K562 (cell line): ENCODE results near the gene KLF1. TPM values are rescaled to one million over a fixed set of nuclear protein-coding genes. Genes with fewer than 3 reads are reported as not detected.

Source experiments
- KDM5B ChIP-seq: fragments of 200-600 bp; sonication (generic); IDR thresholded peaks from 2 replicates; pipeline ENCODE4 v1.6.1; 2012; ENCODE audit warnings: low read depth, mild to moderate bottlenecking, moderate library complexity, low read length, control low read depth, inconsistent platforms; ENCODE audit not compliant: insufficient replicate concordance
- PHF20 ChIP-seq: fragments of 450-650 bp; IDR thresholded peaks from 2 replicates; pipeline ENCODE4 v1.6.1; 2018; ENCODE audit not compliant: partially characterized antibody
- SNAPC5 ChIP-seq: fragments of 250-450 bp; sonication (Bioruptor Pico); IDR thresholded peaks from 2 replicates; pipeline ENCODE4 v1.8.0; 2021; ENCODE audit warnings: moderate library complexity, mild to moderate bottlenecking, inconsistent platforms
- STAG1 ChIP-seq: sonication (generic); formaldehyde crosslinking; IDR thresholded peaks from 2 replicates; pipeline ENCODE4 v1.5.0; 2020; ENCODE audit warnings: missing genetic modification reagents, borderline replicate concordance
- ZBTB40 ChIP-seq, 2 experiments: fragments of 450-650 bp in 1 of 2; sonication (generic) in 1 of 2; formaldehyde crosslinking in 1 of 2; IDR thresholded peaks; 2 replicates each; pipeline versions ENCODE4 v1.7.1 to v1.9.0; 2016 to 2022; ENCODE audit warnings: inconsistent platforms in 1 of 2, mild to moderate bottlenecking in 1 of 2, missing genetic modification reagents in 1 of 2
- ZFPM2 ChIP-seq: fragments of 250-450 bp; sonication (Bioruptor Pico); IDR thresholded peaks from 2 replicates; pipeline ENCODE4 v1.5.1; 2022; ENCODE audit warnings: mild to moderate bottlenecking
- polyA plus RNA-seq, 8 experiments: library from polyadenylated mRNA; depleted of rRNA in 4 of 8; stranded (reverse) in 5 of 8; unstranded in 3 of 8; fragments of >200 nt; fragmentation: Nextera tagmentation in 2 of 8; fragmentation: Illumina TruSeq in 1 of 8; extraction: Ambion mirVana in 2 of 8; extraction: Trizol in 1 of 8; gene quantifications; 2 replicates each; pipeline versions ENCODE4 v1.2.1 to v1.2.3, GENCODE V29; 2011 to 2014; ENCODE audit warnings: inconsistent platforms in 1 of 8, missing spikeins in 1 of 8
- total RNA-seq, 7 experiments: library from RNA; depleted of rRNA in 6 of 7; stranded (reverse); fragments of >200 nt in 6 of 7; fragmentation: Illumina TruSeq in 2 of 7; extraction: Trizol in 2 of 7; gene quantifications; 2 replicates each; pipeline versions ENCODE4 v1.2.1 to v1.2.3, GENCODE V29; 2011 to 2021; ENCODE audit warnings: low replicate concordance in 1 of 7
- TF ChIP-seq, protein P1 (sequence below), 2 experiments: fragments of 450-650 bp; IDR thresholded peaks; 2 replicates each; pipeline ENCODE4 v1.6.1; 2016; ENCODE audit warnings: mild to moderate bottlenecking in 2 of 2, borderline replicate concordance in 1 of 2, low read depth in 1 of 2, moderate library complexity in 1 of 2

The KLF1 gene
- total and polyA plus RNA-seq, 9 of the 15 experiments (the other 6 are each of a cell fraction or from before 2014, with no cell fraction given) = 8.4 to 163 (median 47.3) TPM

DNA sequence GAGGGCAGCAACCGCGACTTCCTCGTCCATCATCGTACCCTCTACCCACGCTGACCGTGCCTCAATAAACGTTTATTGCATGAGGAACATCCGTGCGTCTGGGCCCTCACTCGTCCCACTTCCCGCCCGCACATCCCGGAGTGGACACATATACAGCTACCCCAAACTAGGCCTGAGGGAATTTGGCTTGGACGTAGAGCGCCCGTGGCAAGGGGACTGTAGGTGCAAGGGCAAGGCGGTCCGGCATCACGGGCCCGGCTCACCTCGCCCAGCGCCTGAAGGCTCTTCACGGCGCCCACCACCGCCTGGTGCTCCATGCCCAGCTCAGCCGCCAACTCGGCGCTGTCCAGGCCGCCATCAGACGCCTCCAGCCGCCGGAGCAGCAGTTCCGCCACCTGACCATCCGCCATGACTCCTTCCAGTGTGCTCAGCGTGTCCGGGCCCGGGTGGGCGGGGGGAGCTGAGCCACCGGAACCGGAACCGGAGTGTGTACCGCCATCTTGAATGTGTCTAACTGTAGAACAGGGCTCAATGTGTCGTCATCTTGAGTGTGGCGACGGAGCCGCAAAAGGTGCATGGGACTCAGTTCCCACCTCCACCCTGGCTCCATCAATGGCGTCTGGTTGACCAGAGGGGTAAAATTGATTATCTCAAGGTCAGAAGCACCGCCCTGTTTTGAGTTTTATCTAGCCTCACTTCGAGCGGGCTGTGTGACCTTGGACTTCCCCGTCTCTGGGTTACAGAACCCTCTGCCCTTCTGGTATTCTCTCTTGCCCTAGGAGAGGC lies 46.5 kb upstream of the KLF1 start, which contains the start of gene FARSA (continued):
- TF ChIP-seq ZBTB40 (IDR thresholded peaks at IDR 0.05) = peak; percentile 97
- no peak for TF ChIP-seq ZBTB40 (CRISPR knock-in tag; IDR thresholded peaks at IDR 0.05)
- no peak for TF ChIP-seq ZFPM2 (CRISPR knock-in tag)
- TF ChIP-seq STAG1 (CRISPR knock-in tag) = no peak
- TF ChIP-seq SNAPC5 (CRISPR knock-in tag) = no peak
- peak; percentile 89 for TF ChIP-seq KDM5B
- peak; percentile 64 for TF ChIP-seq PHF20
- TF ChIP-seq, protein P1, sequence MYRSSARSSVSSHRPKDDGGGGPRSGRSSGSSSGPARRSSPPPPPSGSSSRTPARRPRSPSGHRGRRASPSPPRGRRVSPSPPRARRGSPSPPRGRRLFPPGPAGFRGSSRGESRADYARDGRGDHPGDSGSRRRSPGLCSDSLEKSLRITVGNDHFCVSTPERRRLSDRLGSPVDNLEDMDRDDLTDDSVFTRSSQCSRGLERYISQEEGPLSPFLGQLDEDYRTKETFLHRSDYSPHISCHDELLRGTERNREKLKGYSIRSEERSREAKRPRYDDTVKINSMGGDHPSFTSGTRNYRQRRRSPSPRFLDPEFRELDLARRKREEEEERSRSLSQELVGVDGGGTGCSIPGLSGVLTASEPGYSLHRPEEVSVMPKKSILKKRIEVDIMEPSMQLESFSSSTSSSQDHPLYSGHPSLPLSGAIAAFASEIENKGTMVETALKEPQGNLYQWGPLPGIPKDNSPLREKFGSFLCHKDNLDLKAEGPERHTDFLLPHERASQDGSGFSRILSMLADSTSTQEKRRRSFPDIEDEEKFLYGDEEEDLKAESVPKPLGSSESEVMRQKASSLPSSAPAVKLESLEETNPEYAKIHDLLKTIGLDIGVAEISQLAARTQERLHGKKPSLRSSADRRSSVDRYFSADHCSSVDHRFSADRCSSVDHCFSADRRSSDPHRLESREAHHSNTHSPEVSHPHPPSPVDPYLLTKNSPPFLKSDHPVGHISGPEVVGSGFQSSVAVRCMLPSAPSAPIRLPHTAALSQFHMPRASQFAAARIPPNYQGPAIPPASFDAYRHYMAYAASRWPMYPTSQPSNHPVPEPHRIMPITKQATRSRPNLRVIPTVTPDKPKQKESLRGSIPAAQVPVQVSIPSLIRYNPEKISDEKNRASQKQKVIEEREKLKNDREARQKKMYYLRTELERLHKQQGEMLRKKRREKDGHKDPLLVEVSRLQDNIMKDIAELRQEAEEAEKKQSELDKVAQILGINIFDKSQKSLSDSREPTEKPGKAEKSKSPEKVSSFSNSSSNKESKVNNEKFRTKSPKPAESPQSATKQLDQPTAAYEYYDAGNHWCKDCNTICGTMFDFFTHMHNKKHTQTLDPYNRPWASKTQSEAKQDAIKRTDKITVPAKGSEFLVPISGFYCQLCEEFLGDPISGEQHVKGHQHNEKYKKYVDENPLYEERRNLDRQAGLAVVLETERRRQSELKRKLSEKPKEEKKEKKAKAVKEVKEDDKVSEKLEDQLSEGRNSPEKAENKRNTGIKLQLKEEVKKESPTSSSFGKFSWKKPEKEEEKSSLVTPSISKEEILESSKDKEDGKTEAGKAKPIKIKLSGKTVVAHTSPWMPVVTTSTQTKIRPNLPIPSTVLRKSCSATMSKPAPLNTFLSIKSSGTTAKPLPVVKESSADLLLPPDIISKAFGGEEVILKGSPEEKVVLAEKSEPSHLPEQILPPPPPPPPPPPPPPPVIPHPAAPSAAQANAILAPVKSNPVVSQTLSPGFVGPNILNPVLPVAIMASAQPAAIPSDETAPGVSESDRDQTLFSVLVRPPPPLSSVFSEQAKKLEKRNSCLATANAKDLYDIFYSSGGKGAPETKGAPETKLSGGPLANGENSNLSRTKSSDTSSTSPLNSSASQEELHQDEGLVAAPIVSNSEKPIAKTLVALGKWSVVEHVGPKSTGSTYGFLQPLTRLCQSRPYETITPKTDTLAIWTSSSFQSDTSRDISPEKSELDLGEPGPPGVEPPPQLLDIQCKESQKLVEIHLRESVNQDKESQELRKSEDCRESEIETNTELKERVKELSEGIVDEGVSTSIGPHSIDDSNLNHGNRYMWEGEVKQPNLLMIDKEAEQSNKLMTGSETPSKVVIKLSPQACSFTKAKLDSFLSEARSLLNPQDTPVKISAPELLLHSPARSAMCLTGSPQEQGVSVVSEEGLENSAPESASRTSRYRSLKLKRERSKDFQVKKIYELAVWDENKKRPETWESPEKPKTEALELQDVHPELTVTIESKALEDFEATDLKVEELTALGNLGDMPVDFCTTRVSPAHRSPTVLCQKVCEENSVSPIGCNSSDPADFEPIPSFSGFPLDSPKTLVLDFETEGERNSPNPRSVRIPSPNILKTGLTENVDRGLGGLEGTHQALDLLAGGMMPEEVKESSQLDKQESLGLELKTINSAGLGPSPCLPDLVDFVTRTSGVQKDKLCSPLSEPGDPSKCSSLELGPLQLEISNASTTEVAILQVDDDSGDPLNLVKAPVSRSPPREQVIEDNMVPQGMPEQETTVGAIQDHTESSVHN (IDR thresholded peaks at IDR 0.05; ENCODE audit: borderline replicate concordance in 1 of 2, low read depth in 1 of 2) = no peak
